Epithelial cell of esophagus (primary cell): ENCODE results near the gene NGFR.

ENCODE experiments used
- DNase-seq: peaks from one replicate; pipeline ENCODE4 v3.0.0; 2010; ENCODE audit warnings: low read depth
- H3K4me3 ChIP-seq: 2 replicates; pipeline ENCODE4 v1.5.1; 2011; ENCODE audit warnings: mild to moderate bottlenecking, low read length, control low read depth
- CTCF ChIP-seq: IDR thresholded peaks from 2 replicates; pipeline ENCODE4 v1.5.1; 2011; ENCODE audit warnings: low read depth, mild to moderate bottlenecking, low read length, control low read depth, inconsistent platforms; ENCODE audit not compliant: insufficient read depth; ENCODE audit errors: missing control alignments

Gene NGFR

GRCh38 chr17:49469831-49470810 is 25.0 kb upstream of the NGFR start:
- no peak for DNase-seq
- no peak for TF ChIP-seq CTCF
- no peak overlapping the region for H3K4me3 ChIP-seq

- DNase-seq, result no peak
- H3K4me3 ChIP-seq, result no peak overlapping the region
- no peak for TF ChIP-seq CTCF
These were observed 23.9 kb upstream of the NGFR start for GRCh38 chr17:49471089-49471683.

- no peak for TF ChIP-seq CTCF
- H3K4me3 ChIP-seq, result no peak overlapping the region
- DNase-seq, result no peak
These were observed 23.3 kb upstream of the NGFR start for GRCh38 chr17:49471769-49472168.

GRCh38 chr17:49472527-49472926 is 22.6 kb upstream of the NGFR start:
- no peak for DNase-seq
- TF ChIP-seq CTCF, result no peak
- no peak overlapping the region for H3K4me3 ChIP-seq

GRCh38 chr17:49473900-49474751 is 21.0 kb upstream of the NGFR start:
- no peak overlapping the region for H3K4me3 ChIP-seq
- no peak for TF ChIP-seq CTCF
- no peak for DNase-seq

DNA sequence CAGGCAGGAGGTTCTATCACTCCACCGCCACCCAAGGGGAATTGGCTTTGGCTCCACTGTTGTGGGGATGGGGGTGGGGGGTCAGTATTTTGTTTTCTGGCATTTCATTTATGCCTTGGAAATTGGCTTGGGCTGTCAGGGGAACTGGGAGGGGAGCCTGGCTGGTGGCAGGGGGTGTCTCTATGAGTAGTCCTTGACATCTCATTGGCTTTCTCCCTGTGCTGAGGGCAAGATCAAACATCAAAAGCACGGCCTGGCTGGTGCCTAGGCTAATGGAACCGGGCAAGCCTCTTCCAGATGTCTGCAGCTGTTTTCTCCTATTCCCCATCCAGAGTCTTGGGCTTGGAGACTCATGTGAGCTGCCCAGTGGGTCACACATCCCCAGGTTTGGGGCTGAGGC is 17.4 kb upstream of the NGFR start:
- H3K4me3 ChIP-seq, result no peak overlapping the region
- no peak for DNase-seq
- TF ChIP-seq CTCF, result no peak
